ENCODE measurements around the gene FOXP1. TPM values are rescaled to one million over a fixed set of nuclear protein-coding genes. Genes with fewer than 3 reads are reported as not detected.

The FOXP1 gene
- total RNA-seq, 1 donor from 2014 or later, result 110 TPM

- Mint-ChIP-seq H3K9me3 (peaks cover 2% of the 10 kb centered on the region), H3K27me3 (peaks cover 2% of the 10 kb centered on the region), H3K36me3 (ENCODE audit: low read depth) (no peaks in the 10 kb centered on the region), H3K27ac (peak overlapping the region; percentile 43), H3K4me3 (no peak overlapping the region), H3K4me1 (peaks cover 3% of the 10 kb centered on the region)
- DNase-seq, result no peak
- intact Hi-C loops (cut with micrococcal nuclease), result no loop called here
These were observed 336.1 kb downstream of the FOXP1 start for GRCh38 chr3:71247221-71247957.

- Mint-ChIP-seq H3K36me3 (ENCODE audit: low read depth) (no peaks in the 10 kb centered on the region), H3K27me3 (peaks cover 2% of the 10 kb centered on the region), H3K4me1 (peaks cover under 1% of the 10 kb centered on the region), H3K9me3 (no peaks in the 10 kb centered on the region), H3K27ac (no peak overlapping the region), H3K4me3 (no peak overlapping the region)
- DNase-seq, result no peak
- intact Hi-C loops (cut with micrococcal nuclease), result no loop called here
These were observed 337.3 kb downstream of the FOXP1 start for GRCh38 chr3:71245971-71246880.

GRCh38 chr3:71244826-71245488 is 338.6 kb downstream of the FOXP1 start:
- H3K36me3 Mint-ChIP-seq (ENCODE audit: low read depth), result no peaks in the 10 kb centered on the region
- no peak overlapping the region for H3K4me3 Mint-ChIP-seq
- no peaks in the 10 kb centered on the region for H3K9me3 Mint-ChIP-seq
- H3K4me1 Mint-ChIP-seq, result no peaks in the 10 kb centered on the region
- no peak overlapping the region for H3K27ac Mint-ChIP-seq
- H3K27me3 Mint-ChIP-seq, result peaks cover 2% of the 10 kb centered on the region
- no peak for DNase-seq
- intact Hi-C loops (cut with micrococcal nuclease), result no loop called here

DNA sequence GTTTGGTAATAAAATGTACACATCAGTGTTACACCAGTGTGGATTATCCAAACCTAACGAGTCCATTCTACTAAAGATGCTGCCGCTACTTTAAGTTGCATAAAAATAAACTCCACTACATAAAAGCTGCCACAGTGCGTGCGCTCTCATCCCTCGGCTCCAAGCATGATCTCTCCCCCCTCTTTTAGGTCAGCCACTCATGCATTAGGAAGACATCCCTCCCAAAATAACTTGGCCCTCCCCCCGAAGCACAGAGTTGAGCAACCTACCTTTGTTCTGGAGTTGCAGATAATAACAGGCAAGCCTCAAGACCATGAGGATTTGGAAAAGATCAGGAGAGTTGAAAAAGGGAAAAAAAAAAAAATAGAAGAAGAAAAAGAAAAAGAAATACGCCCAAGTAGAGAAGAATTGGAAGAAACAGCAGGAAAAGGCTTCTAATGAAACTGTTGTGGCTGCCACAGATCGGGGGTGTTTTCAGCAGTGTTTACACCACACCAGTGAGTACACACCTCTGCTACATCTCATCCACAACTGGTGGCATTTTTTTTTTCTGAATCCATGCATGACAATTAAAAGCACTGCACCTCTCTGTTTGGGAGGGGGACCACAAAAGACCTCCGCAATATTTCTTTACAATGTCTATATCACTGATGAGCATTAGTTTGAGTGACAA is 339.2 kb downstream of the FOXP1 start:
- intact Hi-C loops (cut with micrococcal nuclease), result no loop called here
- Mint-ChIP-seq H3K9me3 (no peaks in the 10 kb centered on the region), H3K27ac (no peak overlapping the region), H3K36me3 (ENCODE audit: low read depth) (no peaks in the 10 kb centered on the region), H3K4me3 (no peak overlapping the region), H3K4me1 (no peaks in the 10 kb centered on the region), H3K27me3 (peaks cover 2% of the 10 kb centered on the region)
- no peak for DNase-seq

- intact Hi-C loops (cut with micrococcal nuclease), result no loop called here
- no peaks in the 10 kb centered on the region for H3K4me1 Mint-ChIP-seq
- peaks cover 4% of the 10 kb centered on the region for H3K27me3 Mint-ChIP-seq
- DNase-seq, result no peak
- no peak overlapping the region for H3K4me3 Mint-ChIP-seq
- no peaks in the 10 kb centered on the region for H3K36me3 Mint-ChIP-seq (ENCODE audit: low read depth)
- no peak overlapping the region for H3K27ac Mint-ChIP-seq
- H3K9me3 Mint-ChIP-seq, result no peaks in the 10 kb centered on the region
These were observed 340.3 kb downstream of the FOXP1 start for GRCh38 chr3:71243229-71243628.

DNA sequence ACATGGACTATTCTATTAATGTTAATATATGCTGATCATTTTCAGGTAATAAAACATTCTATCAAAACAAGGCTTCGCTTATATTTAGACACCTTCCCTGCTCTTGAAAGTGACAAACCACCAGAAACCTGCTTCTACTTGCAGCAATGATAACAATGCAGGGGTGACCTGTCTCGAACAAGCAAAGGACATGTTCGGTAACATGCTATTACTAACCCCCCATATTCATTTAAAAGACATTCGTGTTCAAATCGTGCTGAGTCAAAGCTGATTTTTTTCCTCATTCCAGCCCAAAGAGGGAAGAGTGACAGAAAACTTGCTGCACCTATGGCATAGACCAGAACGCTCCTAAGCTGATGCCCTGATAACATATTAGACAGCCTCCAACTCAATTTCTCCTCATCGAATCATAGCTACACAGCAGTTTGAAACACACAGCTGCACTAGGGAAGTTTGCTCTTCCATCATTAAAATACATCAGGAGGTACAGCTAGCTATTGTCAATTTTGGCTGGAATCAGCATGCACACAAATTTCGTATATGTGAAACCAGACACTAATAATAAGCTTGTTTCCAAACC is 341.5 kb downstream of the FOXP1 start:
- no peak for DNase-seq
- intact Hi-C loops (cut with micrococcal nuclease), result no loop called here
- Mint-ChIP-seq H3K27me3 (peaks cover 4% of the 10 kb centered on the region), H3K4me1 (no peaks in the 10 kb centered on the region), H3K27ac (no peak overlapping the region), H3K9me3 (no peaks in the 10 kb centered on the region), H3K4me3 (no peak overlapping the region), H3K36me3 (ENCODE audit: low read depth) (no peaks in the 10 kb centered on the region)

DNA sequence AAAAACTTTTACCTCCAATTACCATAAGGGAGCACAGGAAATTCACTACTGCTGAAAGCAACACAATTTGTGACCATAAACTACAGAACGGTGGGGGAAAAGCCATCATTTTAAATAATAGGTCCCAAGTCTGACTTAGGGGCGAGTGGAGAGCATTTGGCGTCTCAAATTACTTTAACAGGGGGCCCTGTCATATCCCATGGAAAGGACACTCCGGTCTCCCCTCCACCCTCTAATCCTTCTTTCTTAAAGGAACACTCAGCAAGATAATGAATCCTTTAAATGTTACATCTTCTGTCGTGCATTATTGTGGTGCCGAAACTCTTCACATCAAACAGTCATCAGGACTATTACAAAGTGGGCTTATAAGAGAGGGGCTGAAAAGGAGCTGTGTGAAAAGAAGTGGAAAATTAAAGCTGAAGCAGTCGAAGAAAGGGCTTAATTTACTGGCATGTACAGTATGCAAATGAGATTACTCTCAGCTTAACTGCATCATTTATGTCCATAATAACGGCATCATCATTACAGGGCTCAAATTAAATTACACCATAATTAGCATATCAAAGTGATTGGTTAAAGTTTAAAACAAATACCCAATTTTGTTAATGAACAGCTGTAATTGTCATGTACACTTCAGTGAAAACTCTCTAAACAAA is 342.2 kb downstream of the FOXP1 start:
- no peak for DNase-seq
- intact Hi-C loops (cut with micrococcal nuclease), result no loop called here
- no peaks in the 10 kb centered on the region for H3K9me3 Mint-ChIP-seq
- H3K27ac Mint-ChIP-seq, result no peak overlapping the region
- no peak overlapping the region for H3K4me3 Mint-ChIP-seq
- peaks cover 6% of the 10 kb centered on the region for H3K27me3 Mint-ChIP-seq
- H3K4me1 Mint-ChIP-seq, result no peaks in the 10 kb centered on the region
- H3K36me3 Mint-ChIP-seq (ENCODE audit: low read depth), result peaks cover under 1% of the 10 kb centered on the region

GRCh38 chr3:71240034-71240433 is 343.5 kb downstream of the FOXP1 start:
- H3K36me3 Mint-ChIP-seq (ENCODE audit: low read depth), result peaks cover 5% of the 10 kb centered on the region
- no peak for DNase-seq
- no peaks in the 10 kb centered on the region for H3K9me3 Mint-ChIP-seq
- H3K27ac Mint-ChIP-seq, result no peak overlapping the region
- H3K27me3 Mint-ChIP-seq, result peaks cover 6% of the 10 kb centered on the region
- no peak overlapping the region for H3K4me3 Mint-ChIP-seq
- H3K4me1 Mint-ChIP-seq, result no peaks in the 10 kb centered on the region
- intact Hi-C loops (cut with micrococcal nuclease), result no loop called here

- no peak overlapping the region for H3K27ac Mint-ChIP-seq
- peaks cover 6% of the 10 kb centered on the region for H3K27me3 Mint-ChIP-seq
- DNase-seq, result no peak
- peaks cover 5% of the 10 kb centered on the region for H3K36me3 Mint-ChIP-seq (ENCODE audit: low read depth)
- H3K4me1 Mint-ChIP-seq, result peaks cover 1% of the 10 kb centered on the region
- no peaks in the 10 kb centered on the region for H3K9me3 Mint-ChIP-seq
- intact Hi-C loops (cut with micrococcal nuclease), result no loop called here
- no peak overlapping the region for H3K4me3 Mint-ChIP-seq
These were observed 345.2 kb downstream of the FOXP1 start for GRCh38 chr3:71238355-71238757.

DNA sequence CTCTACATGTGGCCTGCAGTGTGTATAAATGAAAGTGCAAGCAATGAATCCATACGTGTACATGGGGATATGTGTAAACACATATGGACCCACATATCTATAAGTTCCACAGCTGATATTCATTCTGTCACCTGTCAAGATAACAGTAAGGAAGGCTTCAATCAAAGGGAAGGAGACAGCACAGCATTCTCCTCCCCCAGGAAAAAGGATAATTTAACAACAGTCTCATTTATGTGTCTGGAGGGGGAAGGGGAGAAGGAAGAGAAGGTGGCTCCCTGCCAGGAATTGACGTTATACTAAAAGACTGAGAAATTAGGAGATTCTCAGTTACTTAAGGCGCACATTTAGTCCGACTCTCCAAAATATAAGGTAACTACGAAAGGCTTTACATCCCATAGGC is 345.9 kb downstream of the FOXP1 start:
- no peak overlapping the region for H3K4me3 Mint-ChIP-seq
- H3K36me3 Mint-ChIP-seq (ENCODE audit: low read depth), result peaks cover 5% of the 10 kb centered on the region
- H3K27me3 Mint-ChIP-seq, result peaks cover 4% of the 10 kb centered on the region
- intact Hi-C loops (cut with micrococcal nuclease), result no loop called here
- no peak for DNase-seq
- no peaks in the 10 kb centered on the region for H3K9me3 Mint-ChIP-seq
- no peak overlapping the region for H3K27ac Mint-ChIP-seq
- peaks cover 1% of the 10 kb centered on the region for H3K4me1 Mint-ChIP-seq

DNA sequence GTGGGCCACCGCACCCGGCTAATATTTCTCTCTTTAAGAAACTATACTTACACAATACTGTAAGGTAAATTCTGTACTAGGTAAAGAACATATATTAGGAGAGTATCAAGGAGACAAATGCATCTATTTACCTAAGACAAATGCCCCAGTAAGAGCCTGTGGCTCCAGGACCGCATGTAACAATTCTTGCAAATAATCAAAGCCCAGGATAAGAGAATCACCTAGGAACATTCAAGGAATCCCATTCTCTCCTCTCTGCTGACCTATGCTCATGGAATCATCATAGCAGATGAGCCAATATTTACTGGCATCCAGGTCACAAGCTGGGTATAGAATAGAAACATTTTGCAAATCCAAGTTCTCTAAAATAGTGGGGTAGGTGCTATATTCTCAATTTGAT is 347.7 kb downstream of the FOXP1 start:
- Mint-ChIP-seq H3K27me3 (peaks cover 8% of the 10 kb centered on the region), H3K27ac (no peak overlapping the region), H3K36me3 (ENCODE audit: low read depth) (peaks cover 9% of the 10 kb centered on the region), H3K4me1 (peaks cover 8% of the 10 kb centered on the region), H3K4me3 (no peak overlapping the region), H3K9me3 (no peaks in the 10 kb centered on the region)
- intact Hi-C loops (cut with micrococcal nuclease), result no loop called here
- DNase-seq, result no peak

GRCh38 chr3:71232895-71233294 is 350.6 kb downstream of the FOXP1 start:
- no peaks in the 10 kb centered on the region for H3K9me3 Mint-ChIP-seq

DNA sequence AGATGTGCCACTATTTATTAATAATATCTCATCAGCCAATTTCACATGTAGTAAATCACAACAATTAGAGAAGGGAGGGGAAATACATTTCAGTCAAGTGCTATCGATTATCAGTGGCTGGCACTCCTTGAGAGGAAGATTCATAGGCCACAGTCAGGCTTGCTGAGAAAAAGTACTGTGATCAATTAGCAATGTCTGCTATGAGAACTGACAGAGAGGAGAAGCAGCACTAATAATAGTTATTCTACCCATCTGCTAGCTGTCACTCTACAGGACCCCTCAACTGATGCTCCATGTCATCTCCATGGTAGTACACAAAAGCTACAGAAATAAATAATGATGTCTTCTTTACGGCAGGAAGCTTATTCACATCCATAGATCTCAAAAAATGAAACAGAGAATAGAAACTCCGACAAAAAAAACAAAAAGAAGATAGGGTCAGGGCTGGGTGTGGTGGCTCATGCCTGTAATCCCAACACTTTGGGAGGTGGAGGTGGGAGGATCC is 351.3 kb downstream of the FOXP1 start:
- DNase-seq, result no peak
- Mint-ChIP-seq H3K9me3 (no peaks in the 10 kb centered on the region), H3K27ac (no peak overlapping the region), H3K4me1 (peaks cover 20% of the 10 kb centered on the region), H3K27me3 (peaks cover 20% of the 10 kb centered on the region), H3K36me3 (ENCODE audit: low read depth) (peaks cover 9% of the 10 kb centered on the region), H3K4me3 (no peak overlapping the region)
- intact Hi-C loops (cut with micrococcal nuclease), result no loop called here

More at GRCh38 chr3:71232895-71233294, 350.6 kb downstream of the FOXP1 start:
- no peak for DNase-seq
- Mint-ChIP-seq H3K27ac (no peak overlapping the region), H3K4me1 (peaks cover 15% of the 10 kb centered on the region), H3K4me3 (no peak overlapping the region), H3K27me3 (peaks cover 20% of the 10 kb centered on the region), H3K36me3 (ENCODE audit: low read depth) (peaks cover 9% of the 10 kb centered on the region)
- intact Hi-C loops (cut with micrococcal nuclease), result no loop called here
